Type B pancreatic cell (in vitro differentiated cells): ENCODE data around the gene TMEM30A. TPM values are rescaled to one million over a fixed set of nuclear protein-coding genes. Genes with fewer than 3 reads are reported as not detected.

Experiments
- DNase-seq: peaks from one replicate; pipeline ENCODE4 v3.0.0; 2021; ENCODE audit warnings: mixed read lengths; ENCODE audit not compliant: unreplicated experiment; ENCODE audit errors: extremely low spot score
- H3K27ac Mint-ChIP-seq: 2 replicates; pipeline ENCODE4 v1.8.0; 2021; ENCODE audit warnings: mild to moderate bottlenecking, mixed read lengths
- H3K27me3 Mint-ChIP-seq: 2 replicates; pipeline ENCODE4 v1.8.0; 2021; ENCODE audit warnings: mixed read lengths
- H3K36me3 Mint-ChIP-seq: 2 replicates; pipeline ENCODE4 v1.8.0; 2021; ENCODE audit warnings: mixed read lengths
- H3K4me1 Mint-ChIP-seq: one replicate; pipeline ENCODE4 v1.8.0; 2021; ENCODE audit warnings: mixed read lengths; ENCODE audit not compliant: unreplicated experiment
- H3K4me3 Mint-ChIP-seq: 2 replicates; pipeline ENCODE4 v1.8.0; 2021; ENCODE audit warnings: mild to moderate bottlenecking, mixed read lengths
- H3K9me3 Mint-ChIP-seq: 2 replicates; pipeline ENCODE4 v1.8.0; 2021; ENCODE audit warnings: mixed read lengths
- total RNA-seq: library from RNA; stranded (reverse); gene quantifications from 2 replicates; pipeline ENCODE4 v1.2.1, GENCODE V29; 2021; ENCODE audit warnings: low replicate concordance
- TF ChIP-seq, protein P1 (sequence below): fragments of 200-600 bp; sonication (generic); conservative IDR thresholded peaks from 2 replicates; pipeline ENCODE4 v1.5.0; 2021; ENCODE audit warnings: antibody characterized with exemption, mild to moderate bottlenecking

Gene TMEM30A
- total RNA-seq, 1 donor from 2014 or later: 78.7 TPM

DNA sequence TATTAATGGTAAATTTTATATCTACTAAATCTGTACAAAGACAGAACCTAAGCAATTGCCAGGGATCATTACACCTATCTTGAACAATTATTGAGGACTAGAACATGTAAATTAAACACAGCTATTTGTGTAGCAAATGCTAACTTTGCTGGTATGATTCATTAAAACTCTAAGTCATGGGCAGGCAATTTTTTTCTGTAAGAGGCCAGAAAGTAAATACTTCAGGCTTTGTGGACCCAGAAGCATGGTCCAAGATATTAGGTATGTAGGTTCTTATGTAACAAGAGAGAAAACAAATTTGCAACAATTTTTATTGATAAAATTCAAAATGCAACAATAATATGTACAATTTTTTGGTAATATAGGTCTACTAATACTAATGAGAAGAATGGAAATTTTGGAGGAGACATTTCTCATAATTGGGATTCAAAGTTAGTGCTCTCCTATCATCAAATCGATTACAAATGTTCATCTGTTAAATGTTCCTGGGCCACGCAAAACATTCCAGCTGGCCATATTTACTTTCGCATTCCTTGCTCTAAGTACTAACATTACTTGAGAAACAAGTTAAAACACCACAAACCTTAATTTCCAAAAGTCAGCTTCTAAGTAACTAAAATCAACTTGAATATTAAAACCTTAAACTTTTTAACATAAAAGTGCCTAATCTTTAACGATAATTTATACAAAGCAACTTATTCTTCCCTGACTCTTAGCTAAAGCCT is 4.3 kb downstream of the TMEM30A start:
- peak overlapping the region; percentile 67 for H3K4me3 Mint-ChIP-seq
- peaks cover 27% of the 10 kb centered on the region for H3K4me1 Mint-ChIP-seq
- H3K9me3 Mint-ChIP-seq: peaks cover 3% of the 10 kb centered on the region
- TF ChIP-seq, protein P1, sequence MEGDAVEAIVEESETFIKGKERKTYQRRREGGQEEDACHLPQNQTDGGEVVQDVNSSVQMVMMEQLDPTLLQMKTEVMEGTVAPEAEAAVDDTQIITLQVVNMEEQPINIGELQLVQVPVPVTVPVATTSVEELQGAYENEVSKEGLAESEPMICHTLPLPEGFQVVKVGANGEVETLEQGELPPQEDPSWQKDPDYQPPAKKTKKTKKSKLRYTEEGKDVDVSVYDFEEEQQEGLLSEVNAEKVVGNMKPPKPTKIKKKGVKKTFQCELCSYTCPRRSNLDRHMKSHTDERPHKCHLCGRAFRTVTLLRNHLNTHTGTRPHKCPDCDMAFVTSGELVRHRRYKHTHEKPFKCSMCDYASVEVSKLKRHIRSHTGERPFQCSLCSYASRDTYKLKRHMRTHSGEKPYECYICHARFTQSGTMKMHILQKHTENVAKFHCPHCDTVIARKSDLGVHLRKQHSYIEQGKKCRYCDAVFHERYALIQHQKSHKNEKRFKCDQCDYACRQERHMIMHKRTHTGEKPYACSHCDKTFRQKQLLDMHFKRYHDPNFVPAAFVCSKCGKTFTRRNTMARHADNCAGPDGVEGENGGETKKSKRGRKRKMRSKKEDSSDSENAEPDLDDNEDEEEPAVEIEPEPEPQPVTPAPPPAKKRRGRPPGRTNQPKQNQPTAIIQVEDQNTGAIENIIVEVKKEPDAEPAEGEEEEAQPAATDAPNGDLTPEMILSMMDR: no peak
- no peak for DNase-seq
- no peaks in the 10 kb centered on the region for H3K27me3 Mint-ChIP-seq
- peak overlapping the region; percentile 5 for H3K27ac Mint-ChIP-seq
- H3K36me3 Mint-ChIP-seq: peaks cover 26% of the 10 kb centered on the region

DNA sequence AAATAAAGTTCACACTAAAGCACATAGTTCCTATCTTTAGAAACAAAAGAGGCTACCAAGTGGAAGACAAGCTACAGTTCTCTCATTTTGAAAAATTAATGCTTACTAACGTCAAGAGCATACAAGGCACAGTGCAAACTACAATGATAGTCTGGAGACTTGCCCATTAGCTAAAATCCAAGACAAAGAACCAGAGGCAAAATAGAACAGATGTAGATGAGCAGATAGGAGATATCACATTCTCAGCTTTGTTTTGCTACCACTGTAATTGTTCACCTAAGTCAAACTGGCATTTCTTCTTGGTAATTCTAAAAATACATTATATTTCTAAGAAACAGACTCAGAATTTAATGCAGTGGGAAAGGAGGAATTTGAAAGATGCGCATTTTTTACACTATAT is 5.2 kb downstream of the TMEM30A start:
- peaks cover 32% of the 10 kb centered on the region for H3K36me3 Mint-ChIP-seq
- peaks cover 8% of the 10 kb centered on the region for H3K9me3 Mint-ChIP-seq
- H3K4me1 Mint-ChIP-seq: peaks cover 31% of the 10 kb centered on the region
- DNase-seq: no peak
- no peaks in the 10 kb centered on the region for H3K27me3 Mint-ChIP-seq
- TF ChIP-seq, protein P1: no peak
- peak overlapping the region; percentile 57 for H3K4me3 Mint-ChIP-seq
- peak overlapping the region; percentile 49 for H3K27ac Mint-ChIP-seq

DNA sequence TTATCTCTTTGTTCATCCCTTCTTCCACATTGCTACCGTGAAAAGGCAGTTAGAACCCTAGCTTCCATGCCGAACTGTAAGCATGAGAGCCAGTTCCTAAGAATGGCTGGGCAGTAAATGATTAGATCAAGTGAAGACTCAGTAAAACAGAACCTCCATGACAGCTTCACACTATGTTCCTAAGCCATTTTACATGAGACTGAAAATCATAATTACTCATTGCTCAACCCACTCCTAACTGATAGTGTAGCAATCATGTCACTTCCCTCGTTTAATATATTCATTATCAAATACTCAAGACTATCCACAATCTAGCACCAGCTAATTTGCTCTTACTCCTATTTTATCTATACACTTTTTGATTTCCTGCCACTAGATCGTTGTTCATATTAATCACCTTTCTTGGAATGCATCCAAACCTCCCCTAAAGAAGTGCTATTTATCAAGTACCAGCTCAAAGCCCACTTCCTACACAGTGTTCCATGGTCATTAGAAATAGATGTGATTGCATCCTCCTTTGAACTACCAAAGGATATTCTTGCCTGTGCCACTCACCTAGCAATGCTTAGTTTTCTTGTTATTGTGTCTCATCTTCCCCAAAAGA is 6.0 kb downstream of the TMEM30A start:
- peak overlapping the region; percentile 42 for H3K4me3 Mint-ChIP-seq
- H3K4me1 Mint-ChIP-seq: peaks cover 35% of the 10 kb centered on the region

DNA sequence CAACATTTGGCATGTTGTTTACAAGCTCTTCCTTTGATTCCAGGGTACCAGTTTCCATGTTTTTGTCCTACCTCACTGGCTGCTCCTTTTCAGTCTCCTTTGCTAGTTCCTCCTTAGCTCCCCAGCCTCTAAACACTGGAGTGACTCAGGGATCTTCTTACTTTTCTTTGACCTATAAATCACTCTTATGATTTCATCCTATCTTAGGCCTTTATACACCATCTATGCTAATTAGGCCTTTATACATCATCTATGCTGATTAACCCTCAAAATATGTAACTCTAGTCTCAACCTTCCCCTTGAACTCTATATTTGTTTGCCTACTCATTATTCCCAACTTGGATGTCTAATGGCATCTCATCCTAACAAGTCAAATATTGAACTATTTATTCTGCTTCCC is 9.5 kb downstream of the TMEM30A start:
- Mint-ChIP-seq H3K9me3 (peaks cover 20% of the 10 kb centered on the region), H3K27ac (peak overlapping the region; percentile 84), H3K36me3 (peaks cover 68% of the 10 kb centered on the region), H3K4me1 (peaks cover 30% of the 10 kb centered on the region), H3K4me3 (peak overlapping the region; percentile 62), H3K27me3 (no peaks in the 10 kb centered on the region)
- DNase-seq: no peak
- TF ChIP-seq, protein P1: no peak

More for the DNA sequence above, 6.0 kb downstream of the TMEM30A start:
- Mint-ChIP-seq H3K9me3 (peaks cover 8% of the 10 kb centered on the region), H3K27ac (peak overlapping the region; percentile 37), H3K36me3 (peaks cover 40% of the 10 kb centered on the region), H3K27me3 (no peaks in the 10 kb centered on the region)
- TF ChIP-seq, protein P1: no peak
- DNase-seq: no peak

DNA sequence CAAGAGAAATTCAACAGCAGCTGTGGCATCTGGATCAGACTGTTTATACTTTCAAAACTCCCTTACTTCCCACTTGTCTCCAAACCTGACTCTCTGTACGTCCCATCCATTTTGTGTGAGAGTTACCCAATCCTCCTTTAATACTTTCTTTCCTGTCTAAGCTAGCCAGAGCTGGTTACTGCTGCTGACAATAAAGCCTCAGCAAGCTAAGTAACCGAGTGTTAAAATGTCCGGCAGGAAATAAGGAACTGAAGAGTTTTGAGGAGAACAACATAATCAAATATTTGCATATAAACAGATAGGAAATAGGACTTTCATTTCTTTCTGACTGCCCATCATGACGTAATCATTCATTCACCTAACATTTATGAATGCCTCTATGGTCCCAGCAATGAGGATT is 11.6 kb downstream of the TMEM30A start:
- no peak overlapping the region for H3K4me3 Mint-ChIP-seq
- H3K9me3 Mint-ChIP-seq: peaks cover 20% of the 10 kb centered on the region
- TF ChIP-seq, protein P1: no peak
- peak overlapping the region; percentile 86 for H3K27ac Mint-ChIP-seq
- no peak for DNase-seq
- H3K27me3 Mint-ChIP-seq: no peaks in the 10 kb centered on the region
- H3K4me1 Mint-ChIP-seq: peaks cover 30% of the 10 kb centered on the region
- H3K36me3 Mint-ChIP-seq: peaks cover 70% of the 10 kb centered on the region
